Measurements from ENCODE around the gene AGPAT2.

DNA sequence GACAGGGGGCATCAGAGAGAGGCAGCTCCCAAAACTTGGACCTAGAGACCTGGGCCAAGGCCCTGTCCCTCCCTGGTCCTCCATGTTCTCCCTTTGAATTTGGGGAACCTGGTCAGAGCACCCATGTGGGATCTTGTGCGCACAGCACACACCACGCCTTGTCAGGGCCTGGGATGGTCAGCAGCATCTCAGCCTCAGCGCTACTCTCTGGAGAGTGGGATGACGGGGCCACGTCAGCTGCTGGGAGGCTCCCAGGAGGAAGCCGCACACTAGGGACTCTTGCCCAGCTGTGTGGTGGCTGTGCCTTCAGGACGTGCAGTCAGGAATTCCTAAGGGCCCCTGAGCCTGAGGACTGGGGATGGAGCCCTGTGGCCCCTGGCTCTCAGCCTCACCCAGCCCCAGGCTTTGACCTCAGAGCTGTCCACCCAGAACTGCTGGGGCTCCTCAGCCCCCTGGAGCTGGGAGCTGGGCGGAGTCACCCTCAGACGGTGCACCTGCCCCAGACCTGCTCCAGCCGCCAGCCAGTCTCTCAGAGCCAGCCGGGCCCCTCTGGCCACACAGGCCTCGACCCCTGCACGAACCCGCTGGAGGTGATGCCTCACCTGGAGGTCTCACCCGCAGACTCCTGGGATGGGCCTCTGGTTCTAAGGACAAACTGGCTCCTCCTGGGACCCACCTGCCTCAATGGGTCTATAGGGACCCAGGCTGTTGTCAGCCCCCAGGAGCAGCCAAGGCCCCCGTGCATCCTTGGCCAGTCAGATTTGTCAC lies 62.9 kb downstream of the AGPAT2 start:
- TF ChIP-seq, protein P1, sequence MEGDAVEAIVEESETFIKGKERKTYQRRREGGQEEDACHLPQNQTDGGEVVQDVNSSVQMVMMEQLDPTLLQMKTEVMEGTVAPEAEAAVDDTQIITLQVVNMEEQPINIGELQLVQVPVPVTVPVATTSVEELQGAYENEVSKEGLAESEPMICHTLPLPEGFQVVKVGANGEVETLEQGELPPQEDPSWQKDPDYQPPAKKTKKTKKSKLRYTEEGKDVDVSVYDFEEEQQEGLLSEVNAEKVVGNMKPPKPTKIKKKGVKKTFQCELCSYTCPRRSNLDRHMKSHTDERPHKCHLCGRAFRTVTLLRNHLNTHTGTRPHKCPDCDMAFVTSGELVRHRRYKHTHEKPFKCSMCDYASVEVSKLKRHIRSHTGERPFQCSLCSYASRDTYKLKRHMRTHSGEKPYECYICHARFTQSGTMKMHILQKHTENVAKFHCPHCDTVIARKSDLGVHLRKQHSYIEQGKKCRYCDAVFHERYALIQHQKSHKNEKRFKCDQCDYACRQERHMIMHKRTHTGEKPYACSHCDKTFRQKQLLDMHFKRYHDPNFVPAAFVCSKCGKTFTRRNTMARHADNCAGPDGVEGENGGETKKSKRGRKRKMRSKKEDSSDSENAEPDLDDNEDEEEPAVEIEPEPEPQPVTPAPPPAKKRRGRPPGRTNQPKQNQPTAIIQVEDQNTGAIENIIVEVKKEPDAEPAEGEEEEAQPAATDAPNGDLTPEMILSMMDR (IDR thresholded peaks at IDR 0.05), result no peak
- TF ChIP-seq ZFX (IDR thresholded peaks at IDR 0.05; ENCODE audit: borderline replicate concordance), result no peak

Measured in 22Rv1 (cell line).